HuH-7 (cell line): ENCODE results near the gene ATG16L1.
"Not testable (repeated sequence)": the region's sequence is repeated elsewhere in the genome, so short reads cannot be mapped to it uniquely, and the experiment has no call there.

Source experiments
- DNase-seq: peaks from one replicate; pipeline ENCODE4 v3.0.0; 2011; ENCODE audit warnings: low spot score

Gene ATG16L1

GRCh38 chr2:233334915-233335314 is 83.4 kb downstream of the ATG16L1 start:
- no peak for DNase-seq

- DNase-seq = not testable (repeated sequence)
These were observed 84.6 kb downstream of the ATG16L1 start for GRCh38 chr2:233336091-233336490.

GRCh38 chr2:233336541-233336940 is 85.1 kb downstream of the ATG16L1 start:
- DNase-seq = no peak

GRCh38 chr2:233338046-233338445 is 86.6 kb downstream of the ATG16L1 start:
- DNase-seq = no peak

- no peak for DNase-seq
These were observed 87.4 kb downstream of the ATG16L1 start for GRCh38 chr2:233338812-233339368.

- no peak for DNase-seq
These were observed 88.0 kb downstream of the ATG16L1 start for GRCh38 chr2:233339427-233339826.

GRCh38 chr2:233341296-233341695 is 89.8 kb downstream of the ATG16L1 start:
- DNase-seq = no peak

- DNase-seq = no peak
These were observed 90.8 kb downstream of the ATG16L1 start for GRCh38 chr2:233342301-233342700.

- DNase-seq = no peak
These were observed 91.8 kb downstream of the ATG16L1 start for GRCh38 chr2:233343171-233343705.
